Measurements from ENCODE around the gene ABCC4.

Gene ABCC4

DNA sequence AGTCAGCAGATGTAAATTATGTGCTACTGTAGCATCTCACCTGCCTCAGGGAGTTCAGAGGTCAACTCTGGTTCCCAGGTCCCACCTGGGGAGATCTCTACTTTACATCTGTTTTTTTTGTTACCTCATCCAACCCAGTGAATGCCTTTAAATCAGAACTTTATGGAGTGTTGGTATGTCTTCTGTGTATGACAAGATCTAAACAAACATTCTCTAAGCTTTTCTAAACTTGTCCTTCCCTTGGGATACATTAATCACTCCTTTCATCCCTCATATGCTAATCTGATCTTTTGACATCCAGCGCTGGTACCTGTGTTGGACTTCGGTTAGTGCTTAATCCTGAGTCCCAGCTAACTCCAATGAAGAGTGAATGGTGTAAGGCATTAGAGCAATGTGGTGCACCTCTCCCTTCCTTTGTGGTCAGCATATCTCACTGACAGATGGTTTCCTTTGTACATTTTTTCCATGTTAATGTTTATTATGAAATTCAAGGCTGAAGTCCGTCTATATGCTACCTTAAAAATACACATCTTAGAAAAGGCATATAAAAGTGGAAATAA is 213.4 kb downstream of the ABCC4 start:
- H3K27ac ChIP-seq: no peak overlapping the region
- TF ChIP-seq ZFX (IDR thresholded peaks at IDR 0.05): no peak
- TF ChIP-seq CTCF (conservative IDR thresholded peaks at IDR 0.05): no peak

DNA sequence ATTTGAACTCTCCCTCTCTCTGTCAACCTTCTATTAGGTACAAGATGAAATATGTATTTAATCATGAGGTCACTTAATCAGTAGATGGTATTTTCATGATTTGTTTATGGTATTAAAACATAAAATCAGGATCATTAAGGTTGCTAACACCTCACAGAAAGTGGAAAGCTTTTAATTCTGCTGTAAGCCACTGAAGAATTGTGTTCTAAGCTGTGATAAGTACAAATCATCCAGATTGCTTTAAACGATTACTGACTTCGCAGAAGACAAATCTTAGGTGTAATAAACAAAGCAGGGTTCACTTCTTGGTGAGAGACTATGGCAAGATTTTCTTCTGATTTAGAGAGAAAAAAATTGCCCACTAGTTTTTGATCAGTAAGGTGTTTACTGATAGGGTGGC is 214.5 kb downstream of the ABCC4 start:
- H3K27ac ChIP-seq: no peak overlapping the region
- TF ChIP-seq CTCF (conservative IDR thresholded peaks at IDR 0.05) (no peak), ZFX (IDR thresholded peaks at IDR 0.05) (no peak)

DNA sequence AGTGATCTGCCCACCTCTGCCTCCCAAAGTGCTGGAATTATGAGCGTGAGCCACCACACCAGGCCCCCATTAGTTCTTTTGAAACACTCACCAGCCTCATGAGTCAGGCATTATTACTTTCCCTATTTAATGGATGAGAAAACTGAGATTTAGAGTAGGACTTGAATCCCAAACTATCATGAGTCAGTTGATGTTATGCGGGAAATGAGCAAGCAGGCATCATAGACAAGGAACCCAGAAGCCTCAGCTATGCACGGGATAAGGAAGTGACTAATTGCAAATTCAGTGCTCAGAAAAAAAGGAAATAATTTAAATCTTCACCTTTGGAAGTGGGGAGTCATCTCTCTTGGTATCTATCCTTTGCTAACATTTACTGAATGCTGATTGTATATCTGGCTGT is 217.5 kb downstream of the ABCC4 start:
- no peak overlapping the region for H3K27ac ChIP-seq
- TF ChIP-seq CTCF (conservative IDR thresholded peaks at IDR 0.05): no peak
- TF ChIP-seq ZFX (IDR thresholded peaks at IDR 0.05): no peak

DNA sequence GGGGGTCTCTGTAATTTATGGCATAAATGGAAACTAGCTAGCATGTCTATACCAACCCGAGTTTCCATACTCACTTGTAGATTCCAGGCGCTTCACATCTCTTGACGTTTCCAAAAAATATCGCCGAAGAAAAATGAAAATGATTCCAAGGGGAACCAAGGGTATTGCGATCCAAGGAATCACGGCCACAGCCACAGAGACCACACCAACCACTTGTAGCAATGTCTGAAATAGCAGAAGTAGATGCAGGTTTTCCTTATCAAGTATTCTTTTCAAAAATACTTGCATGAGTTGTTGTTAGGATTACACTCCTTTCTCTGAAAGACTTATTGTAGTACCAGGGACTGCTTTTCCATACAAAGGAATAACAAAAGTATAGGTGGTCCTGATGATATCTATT is 218.2 kb downstream of the ABCC4 start:
- TF ChIP-seq CTCF (conservative IDR thresholded peaks at IDR 0.05) (no peak), ZFX (IDR thresholded peaks at IDR 0.05) (no peak)
- no peak overlapping the region for H3K27ac ChIP-seq

DNA sequence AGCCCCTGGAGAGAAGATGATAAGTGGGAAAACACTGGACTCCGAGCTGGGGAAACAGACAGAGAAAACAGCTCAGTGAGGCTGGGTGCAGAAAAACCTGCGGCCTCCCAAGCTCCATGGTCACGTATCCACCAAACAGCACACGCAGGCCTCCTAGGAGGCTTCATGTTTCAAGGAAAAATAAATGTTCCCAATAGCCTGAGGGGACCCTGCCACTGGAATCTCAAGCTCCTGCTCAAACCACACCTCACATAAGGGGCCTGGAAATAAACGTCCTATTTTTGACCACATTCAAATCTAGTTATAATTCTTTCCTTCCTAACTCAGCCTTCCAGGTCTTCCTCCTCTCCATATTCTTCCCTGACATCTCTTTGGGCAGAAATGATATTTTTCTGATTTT is 225.7 kb downstream of the ABCC4 start:
- TF ChIP-seq ZFX (IDR thresholded peaks at IDR 0.05): no peak
- TF ChIP-seq CTCF (conservative IDR thresholded peaks at IDR 0.05): no peak
- no peak overlapping the region for H3K27ac ChIP-seq

- H3K27ac ChIP-seq: no peak overlapping the region
- no peak for TF ChIP-seq CTCF (conservative IDR thresholded peaks at IDR 0.05)
- no peak for TF ChIP-seq ZFX (IDR thresholded peaks at IDR 0.05)
These were observed 226.4 kb downstream of the ABCC4 start for GRCh38 chr13:95074820-95075219.

DNA sequence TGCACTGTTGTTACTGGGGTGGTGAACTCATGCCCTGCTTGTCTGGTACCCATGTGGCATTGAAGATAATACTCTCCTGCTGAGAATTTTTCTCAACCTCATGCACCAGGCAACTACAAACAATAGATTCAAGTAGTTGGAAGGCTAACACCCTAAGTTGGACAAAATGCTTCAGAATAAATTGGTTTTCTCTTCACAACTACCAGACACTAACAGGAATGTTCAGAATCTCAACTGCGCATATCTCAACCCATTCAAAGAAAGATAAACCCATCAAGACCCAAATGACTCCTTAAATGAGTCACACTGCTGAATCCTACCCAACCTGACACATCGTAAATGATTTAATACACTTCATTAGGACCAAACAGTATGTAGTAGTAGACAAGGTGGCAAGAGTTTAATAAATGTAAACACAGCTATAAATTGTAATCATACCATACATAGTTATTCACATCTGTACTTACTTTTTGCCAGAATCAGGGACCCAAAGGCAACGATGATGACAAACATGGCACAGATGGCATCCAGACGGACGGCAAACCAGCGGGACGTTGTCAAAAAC is 227.4 kb downstream of the ABCC4 start:
- H3K27ac ChIP-seq: no peak overlapping the region
- TF ChIP-seq CTCF (conservative IDR thresholded peaks at IDR 0.05): no peak
- no peak for TF ChIP-seq ZFX (IDR thresholded peaks at IDR 0.05)
